ENCODE results near the gene ZNF774.

Gene ZNF774

GRCh38 chr15:90352107-90352893 is at the start of gene ZNF774:
TSS of gene ZNF774 (plus strand) at chr15:90352284. CDS start at chr15:90354661, 2,377 bp downstream.
- in situ Hi-C loops (cut with MboI; ENCODE audit: low sequenced_read_pairs), result no loop called here

GRCh38 chr15:90305355-90305754 is 46.7 kb upstream of the ZNF774 start:
- in situ Hi-C loops (cut with MboI; ENCODE audit: low sequenced_read_pairs), result loop anchor here (25.0 kb wide), 1 partner anchor 957 kb away; no protein-coding TSS in a partner anchor

- in situ Hi-C loops (cut with MboI; ENCODE audit: low sequenced_read_pairs), result loop anchor here (25.0 kb wide), 1 partner anchor 956 kb away; no protein-coding TSS in a partner anchor
Observed at GRCh38 chr15:90305932-90306331, 46.2 kb upstream of the ZNF774 start.

- in situ Hi-C loops (cut with MboI; ENCODE audit: low sequenced_read_pairs), result loop anchor here (25.0 kb wide), 1 partner anchor 956 kb away; no protein-coding TSS in a partner anchor
Observed at GRCh38 chr15:90306560-90306959, 45.5 kb upstream of the ZNF774 start.

- in situ Hi-C loops (cut with MboI; ENCODE audit: low sequenced_read_pairs), result loop anchor here (25.0 kb wide), 1 partner anchor 955 kb away; no protein-coding TSS in a partner anchor
Observed at GRCh38 chr15:90307661-90308060, 44.4 kb upstream of the ZNF774 start.

GRCh38 chr15:90309020-90309419 is 43.1 kb upstream of the ZNF774 start:
- in situ Hi-C loops (cut with MboI; ENCODE audit: low sequenced_read_pairs), result loop anchor here (25.0 kb wide), 1 partner anchor 953 kb away; no protein-coding TSS in a partner anchor

- in situ Hi-C loops (cut with MboI; ENCODE audit: low sequenced_read_pairs), result loop anchor here (25.0 kb wide), 1 partner anchor 947 kb away; no protein-coding TSS in a partner anchor
Observed at GRCh38 chr15:90315278-90315982, 36.7 kb upstream of the ZNF774 start.

GRCh38 chr15:90316139-90316538 is 35.9 kb upstream of the ZNF774 start:
- in situ Hi-C loops (cut with MboI; ENCODE audit: low sequenced_read_pairs), result loop anchor here (25.0 kb wide), 1 partner anchor 946 kb away; no protein-coding TSS in a partner anchor

GRCh38 chr15:90318591-90318990 is 33.5 kb upstream of the ZNF774 start:
- in situ Hi-C loops (cut with MboI; ENCODE audit: low sequenced_read_pairs), result loop anchor here (25.0 kb wide), 1 partner anchor 944 kb away; no protein-coding TSS in a partner anchor

GRCh38 chr15:90320062-90320884 is 31.8 kb upstream of the ZNF774 start:
- in situ Hi-C loops (cut with MboI; ENCODE audit: low sequenced_read_pairs), result loop anchor here (10.0 to 25.0 kb wide), 2 partner anchors 285 to 942 kb away; no protein-coding TSS in a partner anchor

GRCh38 chr15:90320885-90321278 is 31.2 kb upstream of the ZNF774 start:
- in situ Hi-C loops (cut with MboI; ENCODE audit: low sequenced_read_pairs), result loop anchor here (10.0 to 25.0 kb wide), 2 partner anchors 284 to 941 kb away; no protein-coding TSS in a partner anchor

GRCh38 chr15:90322538-90322937 is 29.5 kb upstream of the ZNF774 start:
- in situ Hi-C loops (cut with MboI; ENCODE audit: low sequenced_read_pairs), result loop anchor here (10.0 to 25.0 kb wide), 2 partner anchors 282 to 940 kb away; no protein-coding TSS in a partner anchor

- in situ Hi-C loops (cut with MboI; ENCODE audit: low sequenced_read_pairs), result loop anchor here (10.0 kb wide), 1 partner anchor 279 kb away; no protein-coding TSS in a partner anchor
Observed at GRCh38 chr15:90325726-90326125, 26.4 kb upstream of the ZNF774 start.

GRCh38 chr15:90326441-90326840 is 25.6 kb upstream of the ZNF774 start:
- in situ Hi-C loops (cut with MboI; ENCODE audit: low sequenced_read_pairs), result loop anchor here (10.0 kb wide), 1 partner anchor 278 kb away; no protein-coding TSS in a partner anchor

GRCh38 chr15:90327311-90327710 is 24.8 kb upstream of the ZNF774 start:
- in situ Hi-C loops (cut with MboI; ENCODE audit: low sequenced_read_pairs), result loop anchor here (10.0 kb wide), 1 partner anchor 277 kb away; no protein-coding TSS in a partner anchor

GRCh38 chr15:90334304-90334731 is 17.8 kb upstream of the ZNF774 start:
- in situ Hi-C loops (cut with MboI; ENCODE audit: low sequenced_read_pairs), result no loop called here

- in situ Hi-C loops (cut with MboI; ENCODE audit: low sequenced_read_pairs), result no loop called here
Observed at GRCh38 chr15:90336705-90337141, 15.4 kb upstream of the ZNF774 start.

- in situ Hi-C loops (cut with MboI; ENCODE audit: low sequenced_read_pairs), result no loop called here
Observed at GRCh38 chr15:90337256-90337655, 14.8 kb upstream of the ZNF774 start.

- in situ Hi-C loops (cut with MboI; ENCODE audit: low sequenced_read_pairs), result no loop called here
Observed at GRCh38 chr15:90338532-90338931, 13.6 kb upstream of the ZNF774 start.

- in situ Hi-C loops (cut with MboI; ENCODE audit: low sequenced_read_pairs), result no loop called here
Observed at GRCh38 chr15:90340345-90340744, 11.7 kb upstream of the ZNF774 start.

All from HL-60/S4 (cell line).